ENCODE measurements around the gene EDRF1.

- no peak for TF ChIP-seq CTCF (IDR thresholded peaks at IDR 0.05)
- TF ChIP-seq POLR2A (IDR thresholded peaks at IDR 0.05), result no peak
Measured at GRCh38 chr10:125782616-125783015, 63.1 kb downstream of the EDRF1 start.
